ENCODE data around the gene TMEM50A.

The TMEM50A gene

GRCh38 chr1:25409641-25410427 is 71.7 kb downstream of the TMEM50A start:
- peak; percentile 38 for TF ChIP-seq GATA2 (IDR thresholded peaks at IDR 0.05; ENCODE audit: low read depth, low read length)
